GM12878 (cell line): Measurements from ENCODE around the gene CCSER2. TPM values are rescaled to one million over a fixed set of nuclear protein-coding genes. Genes with fewer than 3 reads are reported as not detected.

Experiments
- ATAC-seq: fragments of 200-7000 bp; cut with Tn5 transposase; 3 replicates; pipeline ENCODE4 v1.9.1; 2020; ENCODE audit warnings: mild to moderate bottlenecking, moderate library complexity
- BruUV-seq: library from RNA; stranded (reverse); fragments of 400-500 nt; replicated peaks from 2 replicates; lab custom pipeline; 2021; lab: Mats Ljungman, UMichigan
- CTCF ChIA-PET: fragments of 300-600 bp; sonication (Branson Sonifier 250); formaldehyde crosslinking; extraction: SDS; loops from one replicate; lab custom pipeline; 2021; ENCODE audit warnings: inconsistent platforms; lab: Yijun Ruan, JAX
- POLR2A ChIA-PET: fragments of 350-600 bp; formaldehyde crosslinking; extraction: SDS; loops from one replicate; lab custom pipeline; 2021; ENCODE audit warnings: inconsistent platforms; lab: Charles Lee
- RAD21 ChIA-PET: fragments of 300-600 bp; sonication (Branson Sonifier 250); formaldehyde crosslinking; loops from one replicate; lab custom pipeline; 2023; ENCODE audit warnings: antibody characterized with exemption; ENCODE audit not compliant: unreplicated experiment; lab: Charles Lee
- SMC1A ChIA-PET: fragments of 300-600 bp; sonication (Branson Sonifier 250); formaldehyde crosslinking; loops from one replicate; lab custom pipeline; 2023; ENCODE audit not compliant: unreplicated experiment, uncharacterized antibody; lab: Charles Lee
- DNase-seq: peaks from one replicate; pipeline ENCODE4 v3.0.0-alpha.2; 2011; ENCODE audit warnings: low read depth, low spot score
- FAIRE-seq: peaks from 3 replicates; lab custom pipeline; 2011; peaks lifted over from hg19 to GRCh38; lab: Jason Lieb, UNC
- H2AFZ ChIP-seq: 2 replicates; pipeline ENCODE4 v1.6.0; 2011; ENCODE audit warnings: low read depth, low read length, control low read depth; ENCODE audit not compliant: control insufficient read depth
- H3K27ac ChIP-seq: 2 replicates; pipeline ENCODE4 v1.5.1; 2011; ENCODE audit warnings: control low read depth; ENCODE audit not compliant: control insufficient read depth, insufficient read depth
- H3K27me3 ChIP-seq, 2 experiments: replicated peaks in 1 of 2; 2 replicates each; pipeline versions ENCODE4 v1.6.0 to v1.6.1; 2011; ENCODE audit warnings: low read length in 1 of 2; ENCODE audit not compliant: control insufficient read depth in 2 of 2, insufficient read depth in 2 of 2
- H3K36me3 ChIP-seq, 2 experiments: 2 replicates each; pipeline ENCODE4 v1.5.1; 2011; ENCODE audit warnings: low read length in 1 of 2; ENCODE audit not compliant: control insufficient read depth in 2 of 2, insufficient read depth in 2 of 2
- H3K4me1 ChIP-seq: 2 replicates; pipeline ENCODE4 v1.6.1; 2011; ENCODE audit warnings: mild to moderate bottlenecking, low read length, moderate library complexity, mixed read lengths; ENCODE audit not compliant: control insufficient read depth, insufficient read depth
- H3K4me2 ChIP-seq: 2 replicates; pipeline ENCODE4 v1.6.0; 2011; ENCODE audit warnings: control low read depth; ENCODE audit not compliant: control insufficient read depth, insufficient read depth
- H3K4me3 ChIP-seq: fragments of 200-600 bp; sonication (generic); 2 replicates; pipeline ENCODE4 v1.5.1; 2016
- H3K79me2 ChIP-seq: 2 replicates; pipeline ENCODE4 v1.6.0; 2011; ENCODE audit warnings: low read length; ENCODE audit not compliant: control insufficient read depth, insufficient read depth
- H3K9ac ChIP-seq: 2 replicates; pipeline ENCODE4 v1.8.0; 2011; ENCODE audit warnings: low read length, control low read depth, mixed read lengths; ENCODE audit not compliant: control insufficient read depth, insufficient read depth
- H3K9me3 ChIP-seq: replicated peaks from 3 replicates; pipeline ENCODE4 v1.5.1; 2011; ENCODE audit warnings: mild to moderate bottlenecking, low read length; ENCODE audit not compliant: control insufficient read depth, insufficient read depth
- H4K20me1 ChIP-seq: 2 replicates; pipeline ENCODE4 v1.6.0; 2011; ENCODE audit not compliant: control insufficient read depth, insufficient read depth
- ASH2L ChIP-seq: fragments of 300-600, 200-600 bp; sonication (generic); IDR thresholded peaks from 2 replicates; pipeline ENCODE4 v1.6.1; 2017; ENCODE audit warnings: low read depth, mild to moderate bottlenecking, borderline replicate concordance
- CBX3 ChIP-seq: fragments of 200-600 bp; sonication (generic); IDR thresholded peaks from 2 replicates; pipeline ENCODE4 v1.6.1; 2016; ENCODE audit warnings: low read depth, borderline replicate concordance
- CBX5 ChIP-seq: sonication (generic); IDR thresholded peaks from 2 replicates; pipeline ENCODE4 v1.6.1; 2016; ENCODE audit warnings: low read depth, moderate library complexity, mild to moderate bottlenecking, inconsistent platforms
- CREB1 ChIP-seq: IDR thresholded peaks from 2 replicates; pipeline ENCODE4 v1.6.1; 2012; ENCODE audit warnings: low read depth, mild to moderate bottlenecking, inconsistent platforms
- ESRRA ChIP-seq: IDR thresholded peaks from 2 replicates; pipeline ENCODE4 v1.6.1; 2012; ENCODE audit warnings: mild to moderate bottlenecking, low read length, improper control_type of control experiment
- ETV6 ChIP-seq, 2 experiments: fragments of 450-650 bp in 1 of 2; IDR thresholded peaks in 1 of 2; conservative IDR thresholded peaks in 1 of 2; 2 replicates each; pipeline ENCODE4 v1.6.1; 2014; ENCODE audit warnings: antibody characterized with exemption in 1 of 2, borderline replicate concordance in 1 of 2, low read depth in 1 of 2, mild to moderate bottlenecking in 1 of 2, moderate library complexity in 1 of 2
- IKZF1 ChIP-seq: fragments of 450-650 bp; conservative IDR thresholded peaks from 2 replicates; pipeline ENCODE4 v1.6.1; 2017; ENCODE audit warnings: antibody characterized with exemption, mild to moderate bottlenecking
- JUNB ChIP-seq: IDR thresholded peaks from 2 replicates; pipeline ENCODE4 v1.6.1; 2016; ENCODE audit warnings: antibody characterized with exemption, mild to moderate bottlenecking
- JUND ChIP-seq: IDR thresholded peaks from 2 replicates; pipeline ENCODE4 v1.6.1; 2012; ENCODE audit warnings: low read depth, mild to moderate bottlenecking, low read length, improper control_type of control experiment, moderate library complexity
- MTA2 ChIP-seq: fragments of 450-650 bp; IDR thresholded peaks from 2 replicates; pipeline ENCODE4 v1.6.1; 2016; ENCODE audit warnings: low read depth, mild to moderate bottlenecking, moderate library complexity
- NFXL1 ChIP-seq: fragments of 450-650 bp; IDR thresholded peaks from 2 replicates; pipeline ENCODE4 v1.6.1; 2017; ENCODE audit warnings: antibody characterized with exemption, mild to moderate bottlenecking, borderline replicate concordance
- TBL1XR1 ChIP-seq: IDR thresholded peaks from 2 replicates; pipeline ENCODE4 v1.6.1; 2012; ENCODE audit warnings: low read depth, low read length, improper control_type of control experiment
- TCF12 ChIP-seq: IDR thresholded peaks from 2 replicates; pipeline ENCODE4 v1.6.1; 2011; ENCODE audit warnings: low read depth, mild to moderate bottlenecking, low read length
- ZBTB40 ChIP-seq: fragments of 450-650 bp; IDR thresholded peaks from 2 replicates; pipeline ENCODE4 v1.6.1; 2016; ENCODE audit warnings: mild to moderate bottlenecking, moderate library complexity, borderline replicate concordance
- ZNF592 ChIP-seq: fragments of 450-650 bp; IDR thresholded peaks from 2 replicates; pipeline ENCODE4 v1.6.1; 2017; ENCODE audit warnings: mild to moderate bottlenecking, moderate library complexity
- WGBS: methylation state at CpG from one replicate; pipeline ENCODE4 v1.1.6; 2016; ENCODE audit warnings: low lambda C conversion rate; ENCODE audit not compliant: insufficient replicate concordance, insufficient coverage; ENCODE audit errors: missing lambda C conversion rate; 5-methylcytosine and 5-hydroxymethylcytosine counted together
- in situ Hi-C: fragments of 300-500 bp; cut with MboI; formaldehyde crosslinking; loops from 9 replicates; pipeline ENCODE4 v1.14.3; 2018; ENCODE audit warnings: mixed read lengths
- intact Hi-C: fragments of 100-400 bp; cut with micrococcal nuclease; formaldehyde crosslinking; loops from one replicate; pipeline ENCODE4 v1.14.2; 2022; ENCODE audit not compliant: unreplicated experiment
- polyA plus RNA-seq, 11 experiments: library from polyadenylated mRNA; depleted of rRNA in 4 of 11; unstranded in 6 of 11; stranded (reverse) in 5 of 11; fragments of >200 nt; fragmentation: Nextera tagmentation in 4 of 11; fragmentation: Illumina TruSeq in 1 of 11; extraction: Ambion mirVana in 4 of 11; extraction: Trizol in 1 of 11; gene quantifications; 1 replicate in 1 of 11; 2 replicates in 10 of 11; pipeline versions ENCODE4 v1.2.1 to v1.2.3, GENCODE V29; 2011 to 2016; ENCODE audit warnings: inconsistent platforms in 2 of 11, missing spikeins in 2 of 11, low read depth in 1 of 11
- total RNA-seq, 4 experiments: library from RNA; depleted of rRNA in 3 of 4; stranded (reverse); fragments of >200 nt in 3 of 4; fragmentation: Illumina TruSeq in 1 of 4; extraction: Trizol in 1 of 4; gene quantifications; 2 replicates each; pipeline versions ENCODE4 v1.2.1 to v1.2.3, GENCODE V29; 2013 to 2021

The CCSER2 gene
- total and polyA plus RNA-seq, 10 of the 15 experiments (the other 5 are each of a cell fraction or from before 2014, with no cell fraction given) = 4.7 to 18.8 (median 13.2) TPM

GRCh38 chr10:84308481-84309304, 19.7 kb upstream of the CCSER2 start:
- no peaks in the 10 kb centered on the region for H4K20me1 ChIP-seq
- no peaks in the 10 kb centered on the region; the same call in 2 of the 3 replicates for H3K9me3 ChIP-seq
- ATAC-seq = peak; percentile 77
- WGBS = 8% methylated on average over 6 of the region's 6 CpGs
- no peak overlapping the region for H2AFZ ChIP-seq
- peak overlapping the region; percentile 80 for H3K4me2 ChIP-seq
- ChIA-PET POLR2A (interaction anchor here (0.8 to 1.5 kb wide), 2 partner anchors 9 to 19 kb away, joined by 3 read pairs; no protein-coding TSS in a partner anchor), RAD21 (no interaction called here), CTCF (interaction anchor here (1.3 to 2.0 kb wide), 3 partner anchors 39 to 103 kb away, joined by 3 to 5 read pairs (median 3); no protein-coding TSS in a partner anchor), SMC1A (no interaction called here)
- H3K79me2 ChIP-seq = no peaks in the 10 kb centered on the region
- BruUV-seq = no TSS peak
- intact Hi-C loops = no loop called here
- H3K36me3 ChIP-seq = no peaks in the 10 kb centered on the region
- in situ Hi-C loops = no loop called here
- H3K4me1 ChIP-seq = peaks cover 18% of the 10 kb centered on the region
- FAIRE-seq = peak; percentile 78
- no peaks in the 10 kb centered on the region; a peak in 1 of 4 replicates for H3K27me3 ChIP-seq
- no peak overlapping the region for H3K9ac ChIP-seq
- H3K4me3 ChIP-seq = no peak overlapping the region; the same call in 1 of the 2 replicates
- H3K27ac ChIP-seq = no peak overlapping the region
- peak; percentile 26 for DNase-seq
- TF ChIP-seq CBX3 (no peak), JUND (no peak), CBX5 (no peak), ZNF592 (no peak), NFXL1 (no peak), ESRRA (no peak), IKZF1 (peak; percentile 43; the same call in 1 of the 2 replicates), MTA2 (no peak), CREB1 (no peak), TCF12 (no peak), ZBTB40 (no peak), ETV6 (conservative IDR thresholded peaks at IDR 0.05 in 1 of 2, IDR thresholded peaks at IDR 0.05 in 1 of 2; ENCODE audit: borderline replicate concordance in 1 of 2, low read depth in 1 of 2) (peak in 1 of 2 experiments; percentile 37; a peak in 1 of 4 replicates), JUNB (peak; percentile 65), TBL1XR1 (no peak), ASH2L (no peak)
